Measurements from ENCODE around the gene RRP8. TPM values are rescaled to one million over a fixed set of nuclear protein-coding genes. Genes with fewer than 3 reads are reported as not detected.

Gene RRP8
- total and polyA plus RNA-seq, 9 of the 15 experiments (the other 6 are each of a cell fraction or from before 2014, with no cell fraction given), result 5.7 to 47.3 (median 32.6) TPM

DNA sequence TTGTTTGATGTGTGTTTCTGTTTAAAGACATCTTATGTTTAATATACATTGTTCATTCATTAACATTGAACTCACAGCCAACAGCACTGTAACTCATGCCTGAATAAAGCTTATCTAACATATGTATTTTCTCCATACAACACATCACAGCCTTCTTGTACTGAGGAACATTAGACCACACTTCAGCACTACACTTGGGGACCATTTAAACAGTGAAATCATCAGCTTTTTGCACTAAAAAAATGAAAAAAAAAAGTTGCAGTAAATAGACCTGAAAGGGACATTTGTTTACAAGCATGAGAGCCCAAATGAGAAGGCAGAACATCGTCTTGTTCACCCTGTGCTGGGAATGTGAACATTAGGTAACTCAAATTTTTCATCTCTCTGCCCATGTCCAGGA lies 31.1 kb upstream of the RRP8 start:
- H2AFZ ChIP-seq (ENCODE audit: low read depth, low read length), result no peak overlapping the region
- no peak overlapping the region for H3K27ac ChIP-seq (ENCODE audit: extremely low read depth, low read depth, low read length)
- 7% methylated on average over 1 of the region's 1 CpG for WGBS (ENCODE audit: insufficient coverage, low coverage, missing lambda C conversion rate)
- ATAC-seq (no peak), FAIRE-seq (peak; percentile 19), DNase-seq (ENCODE audit: extremely low read depth in 1 of 4, low spot score in 3 of 4) (no peak)
- H3K9ac ChIP-seq (ENCODE audit: insufficient read depth in 1 of 2, low read depth in 2 of 2, low read length in 2 of 2), result no peak overlapping the region
- no peaks in the 10 kb centered on the region for H3K27me3 ChIP-seq (ENCODE audit: control insufficient read depth in 2 of 2, insufficient read depth in 2 of 2, low read length in 2 of 2)
- H3K36me3 ChIP-seq (ENCODE audit: control insufficient read depth, insufficient read depth, low read length), result no peaks in the 10 kb centered on the region
- no peaks in the 10 kb centered on the region for H3K9me3 ChIP-seq (replicated peaks; ENCODE audit: control insufficient read depth, insufficient read depth, low read depth, low read length)
- H3K4me2 ChIP-seq (ENCODE audit: insufficient read depth, low read length), result no peak overlapping the region
- H4K20me1 ChIP-seq (replicated peaks; ENCODE audit: control insufficient read depth, insufficient read depth, low read length), result no peaks in the 10 kb centered on the region
- peaks cover 27 to 28% of the 10 kb centered on the region in 2 experiments for H3K4me1 ChIP-seq (replicated peaks in 1 of 2; ENCODE audit: control insufficient read depth in 2 of 2, insufficient read depth in 2 of 2, low read length in 2 of 2)
- no peak overlapping the region for H3K4me3 ChIP-seq
- BruUV-seq (replicated peaks), result no TSS peak
- TF ChIP-seq, protein P1, sequence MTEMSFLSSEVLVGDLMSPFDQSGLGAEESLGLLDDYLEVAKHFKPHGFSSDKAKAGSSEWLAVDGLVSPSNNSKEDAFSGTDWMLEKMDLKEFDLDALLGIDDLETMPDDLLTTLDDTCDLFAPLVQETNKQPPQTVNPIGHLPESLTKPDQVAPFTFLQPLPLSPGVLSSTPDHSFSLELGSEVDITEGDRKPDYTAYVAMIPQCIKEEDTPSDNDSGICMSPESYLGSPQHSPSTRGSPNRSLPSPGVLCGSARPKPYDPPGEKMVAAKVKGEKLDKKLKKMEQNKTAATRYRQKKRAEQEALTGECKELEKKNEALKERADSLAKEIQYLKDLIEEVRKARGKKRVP (CRISPR knock-in tag; IDR thresholded peaks at IDR 0.05), result no peak
- no peaks in the 10 kb centered on the region for H3K9me1 ChIP-seq (ENCODE audit: control insufficient read depth, insufficient read depth, low read length)
- intact Hi-C loops (cut with micrococcal nuclease) (loop anchor here (10.0 kb wide), 1 partner anchor 260 kb away; no protein-coding TSS in a partner anchor), in situ Hi-C loops (cut with MboI) (no loop called here)
- ChIA-PET CTCF (ENCODE audit: low intra/inter-chr PET ratio) (interaction anchor here (0.6 kb wide), 1 partner anchor 105 kb away, joined by 3 read pairs; no protein-coding TSS in a partner anchor), POLR2A (interaction anchor here (0.9 kb wide), 1 partner anchor 42 kb away, joined by 3 read pairs; no protein-coding TSS in a partner anchor)
- H3K79me2 ChIP-seq (ENCODE audit: control insufficient read depth, insufficient read depth, low read length), result no peaks in the 10 kb centered on the region

Data from K562 (cell line).